ENCODE measurements around the gene NEK5. TPM values are rescaled to one million over a fixed set of nuclear protein-coding genes. Genes with fewer than 3 reads are reported as not detected.

The NEK5 gene
- total RNA-seq, 1 experiment from 2014 or later: 0.07 TPM

GRCh38 chr13:51993713-51994112 is 135.2 kb downstream of the NEK5 start:
- no peak overlapping the region for H2AFZ ChIP-seq (ENCODE audit: low read length)
- no peaks in the 10 kb centered on the region for H4K20me1 ChIP-seq (ENCODE audit: low read length)
- BruUV-seq (replicated peaks): no TSS peak
- no peak overlapping the region for H3K4me2 ChIP-seq (ENCODE audit: low read length)
- peaks cover 4% of the 10 kb centered on the region for H3K4me1 ChIP-seq (ENCODE audit: insufficient read depth, low read length)
- ChIA-PET CTCF (no interaction called here), POLR2A (ENCODE audit: unreplicated experiment) (no interaction called here)
- DNase-seq (no peak), ATAC-seq (no peak)
- H3K9me3 ChIP-seq (ENCODE audit: low read length): no peaks in the 10 kb centered on the region
- H3K79me2 ChIP-seq (ENCODE audit: low read length): no peaks in the 10 kb centered on the region
- H3K4me3 ChIP-seq (ENCODE audit: low read length): no peak overlapping the region
- no peak for TF ChIP-seq EZH2phosphoT487 (IDR thresholded peaks at IDR 0.05; ENCODE audit: borderline replicate concordance, low read length)
- TF ChIP-seq EZH2 (IDR thresholded peaks at IDR 0.05; ENCODE audit: low read length, unreplicated experiment): no peak
- TF ChIP-seq CTCF (conservative IDR thresholded peaks at IDR 0.05; ENCODE audit: low read depth, low read length): no peak
- intact Hi-C loops (cut with micrococcal nuclease): no loop called here
- H3F3A ChIP-seq (ENCODE audit: low read length, unreplicated experiment): no peaks in the 10 kb centered on the region
- H3K9ac ChIP-seq (ENCODE audit: low read length): no peak overlapping the region
- no peak overlapping the region for H3K27ac ChIP-seq (ENCODE audit: low read length)
- H3K9me2 ChIP-seq (replicated peaks; ENCODE audit: low read length): no peaks in the 10 kb centered on the region
- no peaks in the 10 kb centered on the region for H3K27me3 ChIP-seq (ENCODE audit: low read length)
- H3K36me3 ChIP-seq (ENCODE audit: low read depth, low read length): no peaks in the 10 kb centered on the region

GRCh38 chr13:51988988-51989618 is 139.8 kb downstream of the NEK5 start:
- POLR2A ChIA-PET (ENCODE audit: unreplicated experiment): no interaction called here
- no peaks in the 10 kb centered on the region for H3K4me1 ChIP-seq (ENCODE audit: insufficient read depth, low read length)
- H3K9ac ChIP-seq (ENCODE audit: low read length): no peak overlapping the region
- no peaks in the 10 kb centered on the region for H3K9me2 ChIP-seq (replicated peaks; ENCODE audit: low read length)
- no peaks in the 10 kb centered on the region for H4K20me1 ChIP-seq (ENCODE audit: low read length)
- TF ChIP-seq CTCF (conservative IDR thresholded peaks at IDR 0.05; ENCODE audit: low read depth, low read length) (no peak), EZH2phosphoT487 (IDR thresholded peaks at IDR 0.05; ENCODE audit: borderline replicate concordance, low read length) (no peak)
- H3K4me3 ChIP-seq (ENCODE audit: low read length): no peak overlapping the region
- intact Hi-C loops (cut with micrococcal nuclease): no loop called here
- DNase-seq: no peak
- no peaks in the 10 kb centered on the region for H3K79me2 ChIP-seq (ENCODE audit: low read length)
- H3K27me3 ChIP-seq (ENCODE audit: low read length): no peaks in the 10 kb centered on the region
- H2AFZ ChIP-seq (ENCODE audit: low read length): no peak overlapping the region
- H3K36me3 ChIP-seq (ENCODE audit: low read depth, low read length): no peaks in the 10 kb centered on the region
- no peak overlapping the region for H3K27ac ChIP-seq (ENCODE audit: low read length)
- H3F3A ChIP-seq (ENCODE audit: low read length, unreplicated experiment): no peaks in the 10 kb centered on the region
- no peaks in the 10 kb centered on the region for H3K9me3 ChIP-seq (ENCODE audit: low read length)
- CTCF ChIA-PET: no interaction called here
- H3K4me2 ChIP-seq (ENCODE audit: low read length): no peak overlapping the region
- no TSS peak for BruUV-seq (replicated peaks)
- no peak for ATAC-seq

Other genes with a start within 250 kb of the NEK5 start
- 4.4 and 5.2 TPM in 2 replicates for gene ATP7B, start 117.6 kb downstream of the NEK5 start, total RNA-seq (2014; rRNA removed)
- 7.3 and 9.0 TPM in 2 replicates for gene ALG11, start 116.7 kb downstream of the NEK5 start, total RNA-seq (2014; rRNA removed)
- gene UTP14C, start 104.4 kb downstream of the NEK5 start, total RNA-seq (2014; rRNA removed): 5.0 and 7.4 TPM in 2 replicates
- 3.9 and 6.9 TPM in 2 replicates for gene NEK3, start 30.5 kb upstream of the NEK5 start, total RNA-seq (2014; rRNA removed)